Endothelial cell of umbilical vein (primary cell): ENCODE measurements around the gene EVI5. TPM values are rescaled to one million over a fixed set of nuclear protein-coding genes. Genes with fewer than 3 reads are reported as not detected.

Experiments used
- BruUV-seq: library from RNA; stranded (reverse); fragments of 400-500 nt; replicated peaks from 2 replicates; lab custom pipeline; 2021; lab: Mats Ljungman, UMichigan
- CTCF ChIA-PET: fragments of 300-600, 350-600 bp; sonication (Branson Sonifier 250); formaldehyde crosslinking; loops from one replicate; lab custom pipeline; 2021; ENCODE audit warnings: antibody characterized with exemption, inconsistent platforms; lab: Charles Lee
- POLR2A ChIA-PET: fragments of 300-600, 350-600 bp; sonication (Branson Sonifier 250); formaldehyde crosslinking; loops from one replicate; lab custom pipeline; 2021; ENCODE audit warnings: antibody characterized with exemption, inconsistent platforms; lab: Charles Lee
- DNase-seq: peaks from one replicate; pipeline ENCODE4 v3.0.0-alpha.2; 2011; ENCODE audit warnings: low read depth, low spot score
- FAIRE-seq: peaks from 2 replicates; lab custom pipeline; 2011; peaks lifted over from hg19 to GRCh38; lab: Jason Lieb, UNC
- H2AFZ ChIP-seq: 2 replicates; pipeline ENCODE4 v1.6.0; 2012; ENCODE audit warnings: low read depth, low read length, control low read depth, inconsistent platforms
- H3K27ac ChIP-seq: 2 replicates; pipeline ENCODE4 v1.5.1; 2011; ENCODE audit warnings: low read depth, mild to moderate bottlenecking, control low read depth, low read length, moderate library complexity; ENCODE audit not compliant: insufficient read depth
- H3K27me3 ChIP-seq, 2 experiments: 2 replicates each; pipeline versions ENCODE4 v1.6.0 to v1.6.1; 2011; ENCODE audit warnings: low read length in 2 of 2, mixed read lengths in 1 of 2; ENCODE audit not compliant: control insufficient read depth in 2 of 2, insufficient read depth in 2 of 2
- H3K36me3 ChIP-seq, 2 experiments: 2 replicates in 1 of 2; 3 replicates in 1 of 2; pipeline ENCODE4 v1.5.1; 2011; ENCODE audit warnings: low read length in 2 of 2, mild to moderate bottlenecking in 1 of 2, moderate library complexity in 1 of 2; ENCODE audit not compliant: control insufficient read depth in 2 of 2, insufficient read depth in 2 of 2; ENCODE audit errors: extremely low read depth in 1 of 2
- H3K4me1 ChIP-seq: 3 replicates; pipeline ENCODE4 v1.5.1; 2011; ENCODE audit warnings: mild to moderate bottlenecking, low read length; ENCODE audit not compliant: control insufficient read depth, insufficient read depth; ENCODE audit errors: extremely low read depth
- H3K4me2 ChIP-seq: 2 replicates; pipeline ENCODE4 v1.6.1; 2011; ENCODE audit warnings: low read length, control low read depth, mixed read lengths; ENCODE audit not compliant: insufficient read depth
- H3K4me3 ChIP-seq, 3 experiments: fragments of 200-600 bp in 1 of 3; sonication (generic), shearing (Covaris generic) in 1 of 3; replicated peaks in 1 of 3; 2 replicates each; pipeline ENCODE4 v1.5.1; 2011 to 2016; ENCODE audit warnings: control low read depth in 3 of 3, low read length in 3 of 3, mild to moderate bottlenecking in 2 of 3, inconsistent platforms in 1 of 3, low read depth in 1 of 3, moderate library complexity in 1 of 3; ENCODE audit not compliant: insufficient read depth in 1 of 3
- H3K79me2 ChIP-seq: 2 replicates; pipeline ENCODE4 v1.6.0; 2012; ENCODE audit warnings: low read length, inconsistent platforms; ENCODE audit not compliant: control insufficient read depth, insufficient read depth
- H3K9ac ChIP-seq: replicated peaks from 2 replicates; pipeline ENCODE3; 2011; ENCODE audit warnings: low read length, control low read depth; ENCODE audit not compliant: insufficient read depth; ENCODE audit errors: extremely low read depth
- H3K9me1 ChIP-seq: replicated peaks from 3 replicates; pipeline ENCODE4 v1.6.0; 2011; ENCODE audit warnings: mild to moderate bottlenecking, low read length; ENCODE audit not compliant: control insufficient read depth, insufficient read depth; ENCODE audit errors: extremely low read depth
- H3K9me3 ChIP-seq: replicated peaks from 2 replicates; pipeline ENCODE4 v1.5.1; 2012; ENCODE audit warnings: low read length, inconsistent platforms; ENCODE audit not compliant: control insufficient read depth, insufficient read depth
- H4K20me1 ChIP-seq: replicated peaks from 2 replicates; pipeline ENCODE3; 2011; ENCODE audit warnings: mild to moderate bottlenecking, low read length; ENCODE audit not compliant: control insufficient read depth, insufficient read depth; ENCODE audit errors: extremely low read depth
- CTCF ChIP-seq, 2 donors: IDR thresholded peaks; 1 replicate in 1 of 2; 2 replicates in 1 of 2; pipeline ENCODE4 v1.5.1; 2011; ENCODE audit warnings: low read length in 2 of 2, mild to moderate bottlenecking in 2 of 2, moderate library complexity in 2 of 2, control low read depth in 1 of 2, inconsistent platforms in 1 of 2, low read depth in 1 of 2; ENCODE audit not compliant: insufficient read depth in 1 of 2; ENCODE audit errors: extremely low read depth in 1 of 2
- FOS ChIP-seq: IDR thresholded peaks from 2 replicates; pipeline ENCODE4 v1.6.1; 2011; ENCODE audit warnings: mild to moderate bottlenecking, low read length, moderate library complexity, borderline replicate concordance; ENCODE audit not compliant: insufficient read depth
- JUN ChIP-seq: IDR thresholded peaks from 2 replicates; pipeline ENCODE4 v1.6.1; 2011; ENCODE audit warnings: borderline replicate concordance, low read depth; ENCODE audit not compliant: insufficient read length, insufficient read depth
- dilution Hi-C: fragments of 300-500 bp; cut with MboI; formaldehyde crosslinking; loops from one replicate; pipeline ENCODE4 v1.15.0; 2019; ENCODE audit warnings: low sequenced_read_pairs; ENCODE audit not compliant: extremely low pct_ligation_motif_present
- intact Hi-C: fragments of 100-400 bp; cut with micrococcal nuclease; formaldehyde crosslinking; loops from one replicate; pipeline ENCODE4 v1.10.0; 2022
- polyA plus RNA-seq, 4 experiments: library from polyadenylated mRNA; depleted of rRNA in 3 of 4; stranded (reverse) in 3 of 4; unstranded in 1 of 4; fragments of >200 nt; gene quantifications; 2 replicates each; pipeline versions ENCODE4 v1.2.1 to v1.2.3, GENCODE V29; 2011 to 2012; ENCODE audit warnings: missing spikeins in 1 of 4
- total RNA-seq: library from RNA; stranded (reverse); gene quantifications from 2 replicates; pipeline ENCODE4 v1.2.3, GENCODE V29; 2021

EVI5 gene
- total and polyA plus RNA-seq, 2 donors (not counting 3 experiments of a cell fraction or from before 2014, with no cell fraction given): 5.0 to 26.2 TPM

DNA sequence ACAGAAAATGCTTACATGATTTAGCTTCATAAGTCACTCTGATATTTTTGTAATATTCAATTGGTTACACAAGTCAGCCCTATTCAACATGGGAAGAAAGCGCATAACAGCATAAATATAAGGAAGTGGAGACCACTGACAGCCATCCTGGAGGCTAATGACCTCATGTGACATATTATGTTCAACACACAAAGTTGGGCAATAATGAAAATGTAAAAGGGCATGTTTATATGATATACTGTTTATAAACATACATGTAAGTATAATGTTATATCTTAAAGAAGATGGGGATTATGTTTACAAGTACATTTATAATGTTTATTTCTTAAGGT, 30.2 kb downstream of the EVI5 start:
- Histone ChIP-seq H3K4me1 (peaks cover 14% of the 10 kb centered on the region), H3K4me3 (no peak overlapping the region), H3K36me3 (peaks cover 0 to 2% of the 10 kb centered on the region in 2 experiments), H2AFZ (no peak overlapping the region), H3K9me3 (no peaks in the 10 kb centered on the region), H3K79me2 (peaks cover 11% of the 10 kb centered on the region), H3K4me2 (no peak overlapping the region), H3K9me1 (peaks cover 2% of the 10 kb centered on the region), H4K20me1 (no peaks in the 10 kb centered on the region), H3K27ac (no peak overlapping the region), H3K27me3 (no peaks in the 10 kb centered on the region), H3K9ac (no peak overlapping the region)
- FAIRE-seq (no peak), DNase-seq (no peak)
- no TSS peak for BruUV-seq
- CTCF ChIA-PET: interaction anchor here (1.5 to 2.3 kb wide), 3 partner anchors 22 to 64 kb away, joined by 5 to 25 read pairs (median 6); no protein-coding TSS in a partner anchor
- TF ChIP-seq JUN: no peak
- dilution Hi-C loops (no loop called here), intact Hi-C loops (no loop called here)
- POLR2A ChIA-PET: no interaction called here

- Histone ChIP-seq H3K27ac (no peak overlapping the region), H3K4me3 (no peak overlapping the region), H3K9ac (no peak overlapping the region), H3K36me3 (peaks cover 0 to 2% of the 10 kb centered on the region in 2 experiments), H3K9me1 (peaks cover 2% of the 10 kb centered on the region), H3K79me2 (peaks cover 11% of the 10 kb centered on the region), H3K27me3 (no peaks in the 10 kb centered on the region), H3K9me3 (no peaks in the 10 kb centered on the region), H4K20me1 (no peaks in the 10 kb centered on the region), H3K4me2 (no peak overlapping the region), H3K4me1 (peaks cover 14% of the 10 kb centered on the region), H2AFZ (no peak overlapping the region)
- no peak for DNase-seq
- FAIRE-seq: peak; percentile 70
- TF ChIP-seq FOS: peak; percentile 56
- TF ChIP-seq CTCF (IDR thresholded peaks at IDR 0.05; ENCODE audit: extremely low read depth in 1 of 2, insufficient read depth in 1 of 2, low read depth in 1 of 2, low read length in 2 of 2): no peak
- ChIA-PET POLR2A (no interaction called here), CTCF (interaction anchor here (0.9 to 2.3 kb wide), 7 partner anchors 8 to 90 kb away, joined by 3 to 25 read pairs (median 4); no protein-coding TSS in a partner anchor)
- dilution Hi-C loops (no loop called here), intact Hi-C loops (no loop called here)
- no TSS peak for BruUV-seq
Measured at GRCh38 chr1:92754000-92754718, 30.7 kb downstream of the EVI5 start.
